ENCODE results near the gene LMAN1L.

- no peak for TF ChIP-seq SUZ12 (IDR thresholded peaks at IDR 0.05; ENCODE audit: extremely low read depth, insufficient read depth, insufficient read length)
- TF ChIP-seq YY1 (IDR thresholded peaks at IDR 0.05; ENCODE audit: insufficient read depth, insufficient read length), result no peak
Observed at GRCh38 chr15:74842581-74843444, 30.2 kb downstream of the LMAN1L start, which contains the start of gene ULK3.

All from NT2/D1 (cell line).